ENCODE results near the gene MARCHF4. TPM values are rescaled to one million over a fixed set of nuclear protein-coding genes. Genes with fewer than 3 reads are reported as not detected.

MARCHF4 gene
- total RNA-seq, 2 donors from 2014 or later = 0.14 TPM; not detected in 1

- Histone ChIP-seq H3K27me3 (replicated peaks; ENCODE audit: insufficient read depth) (no peaks in the 10 kb centered on the region), H3K4me1 (ENCODE audit: control insufficient read depth in 1 of 2, low read depth in 2 of 2) (no peaks in the 10 kb centered on the region), H3K9me3 (no peaks in the 10 kb centered on the region), H3K27ac (no peak overlapping the region), H3K36me3 (no peaks in the 10 kb centered on the region), H3K4me3 (no peak overlapping the region)
- DNase-seq (ENCODE audit: low spot score) (no peak), ATAC-seq (ENCODE audit: insufficient number of reproducible peaks, low FRiP score, low read depth) (no peak)
- TF ChIP-seq, protein P1, sequence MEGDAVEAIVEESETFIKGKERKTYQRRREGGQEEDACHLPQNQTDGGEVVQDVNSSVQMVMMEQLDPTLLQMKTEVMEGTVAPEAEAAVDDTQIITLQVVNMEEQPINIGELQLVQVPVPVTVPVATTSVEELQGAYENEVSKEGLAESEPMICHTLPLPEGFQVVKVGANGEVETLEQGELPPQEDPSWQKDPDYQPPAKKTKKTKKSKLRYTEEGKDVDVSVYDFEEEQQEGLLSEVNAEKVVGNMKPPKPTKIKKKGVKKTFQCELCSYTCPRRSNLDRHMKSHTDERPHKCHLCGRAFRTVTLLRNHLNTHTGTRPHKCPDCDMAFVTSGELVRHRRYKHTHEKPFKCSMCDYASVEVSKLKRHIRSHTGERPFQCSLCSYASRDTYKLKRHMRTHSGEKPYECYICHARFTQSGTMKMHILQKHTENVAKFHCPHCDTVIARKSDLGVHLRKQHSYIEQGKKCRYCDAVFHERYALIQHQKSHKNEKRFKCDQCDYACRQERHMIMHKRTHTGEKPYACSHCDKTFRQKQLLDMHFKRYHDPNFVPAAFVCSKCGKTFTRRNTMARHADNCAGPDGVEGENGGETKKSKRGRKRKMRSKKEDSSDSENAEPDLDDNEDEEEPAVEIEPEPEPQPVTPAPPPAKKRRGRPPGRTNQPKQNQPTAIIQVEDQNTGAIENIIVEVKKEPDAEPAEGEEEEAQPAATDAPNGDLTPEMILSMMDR (IDR thresholded peaks at IDR 0.05) = no peak
These were observed 27.3 kb upstream of the MARCHF4 start for GRCh38 chr2:216399621-216400020.

DNA sequence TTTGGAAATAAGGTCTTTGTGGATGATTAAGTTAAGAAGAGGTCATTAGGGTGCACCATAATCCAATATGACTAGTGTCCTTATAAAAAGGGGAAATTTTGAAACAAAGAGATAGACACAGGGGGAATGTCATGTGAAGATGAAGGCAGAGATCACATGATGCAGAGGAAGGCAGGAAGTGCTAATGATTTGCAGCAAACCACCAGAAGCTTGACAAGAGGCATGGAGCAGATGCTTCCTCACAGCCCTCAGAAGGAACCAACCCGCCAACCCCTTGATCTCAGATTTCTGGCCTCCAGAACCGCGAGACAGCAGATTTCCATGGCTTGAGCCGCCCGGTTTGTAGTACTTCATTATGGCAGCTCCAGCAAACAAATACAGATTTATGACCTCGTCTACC is 22.6 kb upstream of the MARCHF4 start:
- no peak for DNase-seq (ENCODE audit: low spot score)
- Histone ChIP-seq H3K36me3 (no peaks in the 10 kb centered on the region), H3K4me1 (ENCODE audit: control insufficient read depth in 1 of 2, low read depth in 2 of 2) (no peaks in the 10 kb centered on the region), H3K9me3 (no peaks in the 10 kb centered on the region), H3K27ac (no peak overlapping the region), H3K27me3 (replicated peaks; ENCODE audit: insufficient read depth) (no peaks in the 10 kb centered on the region), H3K4me3 (no peak overlapping the region)
- TF ChIP-seq, protein P1 (IDR thresholded peaks at IDR 0.05) = no peak
- ATAC-seq (ENCODE audit: insufficient number of reproducible peaks, low FRiP score, low read depth) = no peak

GRCh38 chr2:216392945-216393840 is 20.9 kb upstream of the MARCHF4 start:
- Histone ChIP-seq H3K4me3 (no peak overlapping the region), H3K4me1 (ENCODE audit: control insufficient read depth in 1 of 2, low read depth in 2 of 2) (no peaks in the 10 kb centered on the region), H3K27ac (no peak overlapping the region), H3K27me3 (replicated peaks; ENCODE audit: insufficient read depth) (no peaks in the 10 kb centered on the region), H3K9me3 (no peaks in the 10 kb centered on the region), H3K36me3 (no peaks in the 10 kb centered on the region)
- DNase-seq (ENCODE audit: low spot score) = no peak
- ATAC-seq (ENCODE audit: insufficient number of reproducible peaks, low FRiP score, low read depth) = no peak
- TF ChIP-seq, protein P1 (IDR thresholded peaks at IDR 0.05) = no peak

DNA sequence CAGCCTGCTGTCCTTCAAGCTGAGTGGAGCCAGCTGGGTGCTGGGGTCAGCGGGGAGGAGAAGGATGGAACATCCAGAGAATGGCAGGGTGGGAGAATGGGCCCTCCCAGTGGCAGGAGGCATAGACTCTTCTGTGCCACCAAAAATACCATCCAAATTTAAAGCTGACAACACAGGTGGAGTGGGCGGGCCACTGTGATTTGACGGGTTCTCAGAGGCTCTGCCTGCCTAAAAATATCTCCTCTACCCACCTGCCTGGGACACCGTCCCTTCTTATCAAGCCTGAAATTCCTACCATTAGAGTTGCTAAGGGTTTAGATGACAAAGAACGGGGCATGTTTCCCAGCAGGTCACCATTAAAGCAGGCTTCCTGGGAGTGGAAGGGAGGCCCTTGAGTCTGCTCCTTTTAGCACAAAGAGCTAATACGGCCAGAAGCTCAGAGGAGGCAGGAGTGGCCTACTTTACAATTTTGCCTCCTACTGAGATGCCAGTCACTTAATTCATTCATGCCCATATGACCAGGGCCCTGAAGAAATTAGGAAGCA is 19.8 kb upstream of the MARCHF4 start:
- Histone ChIP-seq H3K27ac (no peak overlapping the region), H3K36me3 (no peaks in the 10 kb centered on the region), H3K27me3 (replicated peaks; ENCODE audit: insufficient read depth) (no peaks in the 10 kb centered on the region), H3K9me3 (no peaks in the 10 kb centered on the region), H3K4me3 (no peak overlapping the region), H3K4me1 (ENCODE audit: control insufficient read depth in 1 of 2, low read depth in 2 of 2) (no peaks in the 10 kb centered on the region)
- TF ChIP-seq, protein P1 (IDR thresholded peaks at IDR 0.05) = no peak
- DNase-seq (ENCODE audit: low spot score) (no peak), ATAC-seq (ENCODE audit: insufficient number of reproducible peaks, low FRiP score, low read depth) (no peak)

- no peak for DNase-seq (ENCODE audit: low spot score)
- Histone ChIP-seq H3K27me3 (replicated peaks; ENCODE audit: insufficient read depth) (no peaks in the 10 kb centered on the region), H3K9me3 (no peaks in the 10 kb centered on the region), H3K36me3 (no peaks in the 10 kb centered on the region), H3K4me3 (no peak overlapping the region), H3K4me1 (ENCODE audit: control insufficient read depth in 1 of 2, low read depth in 2 of 2) (no peaks in the 10 kb centered on the region), H3K27ac (no peak overlapping the region)
- no peak for ATAC-seq (ENCODE audit: insufficient number of reproducible peaks, low FRiP score, low read depth)
- TF ChIP-seq, protein P1 (IDR thresholded peaks at IDR 0.05) = no peak
These were observed 19.1 kb upstream of the MARCHF4 start for GRCh38 chr2:216391401-216391800.

Data from thoracic aorta (tissue), 2 donors.